H9 (cell line): Measurements from ENCODE around the gene LETM1. TPM values are rescaled to one million over a fixed set of nuclear protein-coding genes. Genes with fewer than 3 reads are reported as not detected.

Source experiments
- DNase-seq: peaks from one replicate; pipeline ENCODE4 v3.0.0-alpha.2; 2017
- H2AFZ ChIP-seq: one replicate; pipeline ENCODE4 v1.6.1; 2013; ENCODE audit warnings: mild to moderate bottlenecking, low read length, control low read depth, moderate library complexity
- H2AK5ac ChIP-seq: 2 replicates; pipeline ENCODE4 v1.6.1; 2013; ENCODE audit warnings: low read length, control low read depth, mixed read lengths; ENCODE audit not compliant: insufficient read length
- H2BK120ac ChIP-seq: one replicate; pipeline ENCODE4 v1.6.1; 2013; ENCODE audit warnings: low read depth, mild to moderate bottlenecking, low read length, control low read depth, inconsistent platforms; ENCODE audit not compliant: poor library complexity, severe bottlenecking
- H2BK12ac ChIP-seq: 2 replicates; pipeline ENCODE4 v1.6.1; 2013; ENCODE audit warnings: low read length, control low read depth, mixed read lengths, low read depth; ENCODE audit not compliant: insufficient read length
- H2BK15ac ChIP-seq: 2 replicates; pipeline ENCODE4 v1.6.1; 2013; ENCODE audit warnings: low read depth, low read length, control low read depth
- H2BK20ac ChIP-seq: one replicate; pipeline ENCODE4 v1.6.1; 2013; ENCODE audit warnings: low read depth, mild to moderate bottlenecking, low read length, control low read depth, inconsistent platforms; ENCODE audit not compliant: poor library complexity, severe bottlenecking
- H2BK5ac ChIP-seq: 2 replicates; pipeline ENCODE4 v1.6.1; 2013; ENCODE audit warnings: low read length, control low read depth, mixed read lengths; ENCODE audit not compliant: insufficient read length
- H3K14ac ChIP-seq: 2 replicates; pipeline ENCODE4 v1.6.1; 2013; ENCODE audit warnings: low read length, control low read depth; ENCODE audit not compliant: insufficient read depth
- H3K18ac ChIP-seq: 2 replicates; pipeline ENCODE4 v1.6.1; 2013; ENCODE audit warnings: low read depth, mild to moderate bottlenecking, mixed read lengths, low read length, control low read depth; ENCODE audit not compliant: insufficient read length
- H3K23ac ChIP-seq: 2 replicates; pipeline ENCODE4 v1.6.1; 2013; ENCODE audit warnings: low read length, control low read depth, mixed read lengths, low read depth; ENCODE audit not compliant: insufficient read length
- H3K23me2 ChIP-seq: 2 replicates; pipeline ENCODE4 v1.6.1; 2013; ENCODE audit warnings: low read depth, mild to moderate bottlenecking, mixed read lengths, low read length, control low read depth; ENCODE audit not compliant: insufficient read length, poor library complexity, severe bottlenecking
- H3K27ac ChIP-seq: 2 replicates; pipeline ENCODE4 v1.5.1; 2013; ENCODE audit warnings: low read length, control low read depth, mixed read lengths, low read depth; ENCODE audit not compliant: insufficient read length
- H3K27me3 ChIP-seq: 2 replicates; pipeline ENCODE4 v1.6.1; 2013; ENCODE audit warnings: low read length, control low read depth, inconsistent platforms; ENCODE audit not compliant: insufficient read depth
- H3K4ac ChIP-seq: 2 replicates; pipeline ENCODE4 v1.6.1; 2013; ENCODE audit warnings: low read depth, mild to moderate bottlenecking, control low read depth, inconsistent platforms, low read length, moderate library complexity
- H3K4me1 ChIP-seq: 2 replicates; pipeline ENCODE4 v1.6.1; 2013; ENCODE audit warnings: low read length, control low read depth, inconsistent platforms; ENCODE audit not compliant: insufficient read depth
- H3K4me2 ChIP-seq: 2 replicates; pipeline ENCODE4 v1.6.1; 2013; ENCODE audit warnings: low read length, control low read depth, mixed read lengths; ENCODE audit not compliant: insufficient read length, insufficient read depth
- H3K56ac ChIP-seq: 2 replicates; pipeline ENCODE4 v1.6.1; 2013; ENCODE audit warnings: low read depth, mild to moderate bottlenecking, mixed read lengths, low read length, control low read depth; ENCODE audit not compliant: insufficient read length
- H3K79me1 ChIP-seq: 2 replicates; pipeline ENCODE4 v1.6.1; 2013; ENCODE audit warnings: low read depth, mild to moderate bottlenecking, moderate library complexity, low read length, control low read depth, inconsistent platforms; ENCODE audit not compliant: insufficient read depth, poor library complexity, severe bottlenecking
- H3K79me2 ChIP-seq: 2 replicates; pipeline ENCODE4 v1.6.1; 2013; ENCODE audit warnings: low read length, control low read depth, inconsistent platforms; ENCODE audit not compliant: insufficient read depth
- H3K9ac ChIP-seq: 2 replicates; pipeline ENCODE4 v1.6.1; 2013; ENCODE audit warnings: low read length, control low read depth, mixed read lengths; ENCODE audit not compliant: insufficient read length; ENCODE audit errors: extremely low read depth
- H3K9me3 ChIP-seq: one replicate; pipeline ENCODE4 v1.6.1; 2013; ENCODE audit warnings: low read depth, low read length, inconsistent platforms; ENCODE audit not compliant: control insufficient read depth
- H3T11ph ChIP-seq: one replicate; pipeline ENCODE4 v1.6.1; 2013; ENCODE audit warnings: mild to moderate bottlenecking, low read length, control low read depth, inconsistent platforms
- H4K20me1 ChIP-seq: one replicate; pipeline ENCODE4 v1.6.1; 2013; ENCODE audit not compliant: control insufficient read depth, insufficient read length, insufficient read depth
- H4K5ac ChIP-seq: 2 replicates; pipeline ENCODE4 v1.6.1; 2013; ENCODE audit warnings: low read depth, mild to moderate bottlenecking, mixed read lengths, low read length, control low read depth; ENCODE audit not compliant: insufficient read length
- H4K8ac ChIP-seq: replicated peaks from 2 replicates; pipeline ENCODE4 v1.6.1; 2013; ENCODE audit warnings: low read length, control low read depth, mixed read lengths, low read depth; ENCODE audit not compliant: insufficient read length
- H4K91ac ChIP-seq: 2 replicates; pipeline ENCODE4 v1.6.1; 2013; ENCODE audit warnings: low read depth, mild to moderate bottlenecking, moderate library complexity, mixed read lengths, low read length, control low read depth; ENCODE audit not compliant: insufficient read length
- H3K27ac Mint-ChIP-seq, 3 experiments: 2 replicates in 2 of 3; 3 replicates in 1 of 3; pipeline ENCODE4 v1.8.0; 2020 to 2021; ENCODE audit warnings: mixed read lengths in 3 of 3, mild to moderate bottlenecking in 1 of 3, moderate library complexity in 1 of 3
- H3K27me3 Mint-ChIP-seq: 2 replicates; pipeline ENCODE4 v1.8.0; 2021; ENCODE audit warnings: low read depth, mild to moderate bottlenecking, moderate library complexity, mixed read lengths
- H3K36me3 Mint-ChIP-seq, 3 experiments: 2 replicates in 2 of 3; 3 replicates in 1 of 3; pipeline ENCODE4 v1.8.0; 2020 to 2021; ENCODE audit warnings: low read depth in 3 of 3, mixed read lengths in 3 of 3; ENCODE audit not compliant: insufficient read depth in 1 of 3
- H3K4me1 Mint-ChIP-seq, 2 experiments: 2 replicates each; pipeline ENCODE4 v1.8.0; 2020; ENCODE audit warnings: mixed read lengths in 2 of 2
- H3K4me3 Mint-ChIP-seq, 2 experiments: 2 replicates in 1 of 2; 3 replicates in 1 of 2; pipeline ENCODE4 v1.8.0; 2020 to 2021; ENCODE audit warnings: mild to moderate bottlenecking in 2 of 2, mixed read lengths in 2 of 2, moderate library complexity in 1 of 2
- H3K9me3 Mint-ChIP-seq, 2 experiments: 2 replicates in 1 of 2; 3 replicates in 1 of 2; pipeline ENCODE4 v1.8.0; 2020; ENCODE audit warnings: mild to moderate bottlenecking in 2 of 2, mixed read lengths in 2 of 2, moderate library complexity in 1 of 2
- WGBS: extraction: QIAGEN DNeasy Blood & Tissue Kit; methylation state at CpG from one replicate; pipeline ENCODE4 v1.1.7; 2013; ENCODE audit warnings: missing lambda C conversion rate, low lambda C conversion rate, mixed read lengths; ENCODE audit not compliant: insufficient read length; ENCODE audit errors: extremely low coverage; 5-methylcytosine and 5-hydroxymethylcytosine counted together
- total RNA-seq: library from RNA; stranded (reverse); gene quantifications from 2 replicates; pipeline ENCODE4 v1.2.1, GENCODE V29; 2021
- TF ChIP-seq, protein P1 (sequence below): fragments of 200-600 bp; sonication (generic); conservative IDR thresholded peaks from 3 replicates; pipeline ENCODE4 v1.8.0; 2021; ENCODE audit warnings: antibody characterized with exemption, mild to moderate bottlenecking

Gene LETM1
- total RNA-seq, 1 experiment from 2014 or later: 43.4 TPM

DNA sequence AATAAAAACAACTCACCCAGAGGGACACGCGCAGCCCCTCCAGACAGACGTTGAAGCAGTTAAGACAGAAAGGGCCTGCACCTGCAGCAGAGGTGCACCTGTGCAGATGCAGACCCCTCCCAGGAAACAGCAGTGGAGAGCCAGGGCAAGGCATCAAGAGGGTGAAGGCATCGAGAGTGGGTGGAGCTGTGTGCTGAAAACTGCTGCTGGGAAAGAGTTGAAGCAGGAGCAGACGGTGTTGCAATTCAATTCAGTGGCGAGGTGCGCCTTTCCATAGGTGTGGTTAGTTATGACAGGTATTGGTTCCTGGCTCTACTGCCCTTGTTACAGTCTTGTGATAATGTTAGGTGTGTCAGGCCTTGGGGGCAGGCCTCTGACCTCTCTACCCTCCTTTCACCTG lies 16.7 kb downstream of the LETM1 start:
- no peaks in the 10 kb centered on the region for H3K4me1 Mint-ChIP-seq
- H4K20me1 ChIP-seq: no peaks in the 10 kb centered on the region
- no peaks in the 10 kb centered on the region for H3K9me3 Mint-ChIP-seq
- H2AFZ ChIP-seq: no peak overlapping the region
- WGBS: no CpG with 5 or more reads among the region's 7 CpGs
- H3K27me3 ChIP-seq: no peaks in the 10 kb centered on the region
- H3K27ac ChIP-seq: no peak overlapping the region
- H3K27ac Mint-ChIP-seq: no peak overlapping the region; a peak in 1 of 7 replicates
- no peak overlapping the region for H2BK15ac ChIP-seq
- no peak overlapping the region for H3K4me3 Mint-ChIP-seq
- H2BK20ac ChIP-seq: no peak overlapping the region
- no peak overlapping the region for H4K91ac ChIP-seq
- no peaks in the 10 kb centered on the region for H3K9me3 ChIP-seq
- no peaks in the 10 kb centered on the region for H3K27me3 Mint-ChIP-seq
- no peak overlapping the region for H3K23ac ChIP-seq
- H4K5ac ChIP-seq: no peak overlapping the region
- TF ChIP-seq, protein P1, sequence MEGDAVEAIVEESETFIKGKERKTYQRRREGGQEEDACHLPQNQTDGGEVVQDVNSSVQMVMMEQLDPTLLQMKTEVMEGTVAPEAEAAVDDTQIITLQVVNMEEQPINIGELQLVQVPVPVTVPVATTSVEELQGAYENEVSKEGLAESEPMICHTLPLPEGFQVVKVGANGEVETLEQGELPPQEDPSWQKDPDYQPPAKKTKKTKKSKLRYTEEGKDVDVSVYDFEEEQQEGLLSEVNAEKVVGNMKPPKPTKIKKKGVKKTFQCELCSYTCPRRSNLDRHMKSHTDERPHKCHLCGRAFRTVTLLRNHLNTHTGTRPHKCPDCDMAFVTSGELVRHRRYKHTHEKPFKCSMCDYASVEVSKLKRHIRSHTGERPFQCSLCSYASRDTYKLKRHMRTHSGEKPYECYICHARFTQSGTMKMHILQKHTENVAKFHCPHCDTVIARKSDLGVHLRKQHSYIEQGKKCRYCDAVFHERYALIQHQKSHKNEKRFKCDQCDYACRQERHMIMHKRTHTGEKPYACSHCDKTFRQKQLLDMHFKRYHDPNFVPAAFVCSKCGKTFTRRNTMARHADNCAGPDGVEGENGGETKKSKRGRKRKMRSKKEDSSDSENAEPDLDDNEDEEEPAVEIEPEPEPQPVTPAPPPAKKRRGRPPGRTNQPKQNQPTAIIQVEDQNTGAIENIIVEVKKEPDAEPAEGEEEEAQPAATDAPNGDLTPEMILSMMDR: no peak
- H3K4ac ChIP-seq: no peak overlapping the region
- no peak overlapping the region for H3K56ac ChIP-seq
- no peak for DNase-seq
- H3K79me1 ChIP-seq: no peaks in the 10 kb centered on the region
- no peak overlapping the region for H2BK12ac ChIP-seq
- H3K4me1 ChIP-seq: no peaks in the 10 kb centered on the region
- no peak overlapping the region for H2AK5ac ChIP-seq
- no peak overlapping the region for H4K8ac ChIP-seq
- H3T11ph ChIP-seq: no peak overlapping the region
- no peaks in the 10 kb centered on the region for H3K23me2 ChIP-seq
- H3K14ac ChIP-seq: no peak overlapping the region
- H2BK5ac ChIP-seq: no peak overlapping the region
- no peak overlapping the region for H2BK120ac ChIP-seq
- no peak overlapping the region for H3K18ac ChIP-seq
- no peaks in the 10 kb centered on the region for H3K79me2 ChIP-seq
- H3K9ac ChIP-seq: no peak overlapping the region
- H3K36me3 Mint-ChIP-seq: peaks cover 26 to 72% (median 51%) of the 10 kb centered on the region in 3 experiments; a peak in 6 of 7 replicates
- H3K4me2 ChIP-seq: no peak overlapping the region
